ENCODE measurements around the gene LDLRAP1. TPM values are rescaled to one million over a fixed set of nuclear protein-coding genes. Genes with fewer than 3 reads are reported as not detected.

Gene LDLRAP1
- total RNA-seq, 1 experiment from 2014 or later, result 26.0 TPM

GRCh38 chr1:25616095-25616986 lies 72.9 kb downstream of the LDLRAP1 start, which contains the start of gene MAN1C1:
Gene MAN1C1, plus strand, starts transcription at chr1:25616791. Its CDS starts 1,007 bp downstream, at chr1:25617798.
- TF ChIP-seq MAX (IDR thresholded peaks at IDR 0.05) (no peak), ZFX (IDR thresholded peaks at IDR 0.05) (no peak), SIN3A (IDR thresholded peaks at IDR 0.05; ENCODE audit: low read depth) (no peak), CTCF (IDR thresholded peaks at IDR 0.05 in 2 of 3, conservative IDR thresholded peaks at IDR 0.05 in 1 of 3; ENCODE audit: borderline replicate concordance in 1 of 3, insufficient read depth in 1 of 3, low read depth in 2 of 3, low read length in 2 of 3) (peak in 2 of 3 experiments; percentile 50; a peak in 4 of 6 replicates), RAD21 (IDR thresholded peaks at IDR 0.05; ENCODE audit: low read depth) (no peak), POLR2AphosphoS5 (IDR thresholded peaks at IDR 0.05; ENCODE audit: low read depth, low read length) (peak; percentile 25; the same call in 1 of the 2 replicates), EGR1 (IDR thresholded peaks at IDR 0.05; ENCODE audit: low read depth) (peak; percentile 94), EZH2 (IDR thresholded peaks at IDR 0.05) (no peak), SRF (IDR thresholded peaks at IDR 0.05; ENCODE audit: low read depth) (no peak), ZNF274 (IDR thresholded peaks at IDR 0.05; ENCODE audit: low read depth, low read length) (no peak)
- H3K27ac ChIP-seq (ENCODE audit: low read depth, low read length), result peak within 1 kb of the TSS; percentile 55; the same call in 1 of the 2 replicates
- H3K4me1 ChIP-seq (ENCODE audit: control insufficient read depth in 1 of 2, insufficient read depth in 2 of 2, low read length in 2 of 2), result peaks cover 5 to 13% of the 10 kb centered on the region in 2 experiments; a peak in 3 of 4 replicates
- H3K79me2 ChIP-seq (ENCODE audit: insufficient read depth, low read length), result no peaks in the 10 kb centered on the region
- intact Hi-C loops (cut with micrococcal nuclease), result loop anchor here (5.0 kb wide), 1 partner anchor 181 kb away; no protein-coding TSS in a partner anchor
- H2AFZ ChIP-seq (ENCODE audit: low read depth, low read length, poor library complexity, severe bottlenecking), result peak within 1 kb of the TSS; percentile 68
- CTCF ChIA-PET, result interaction anchor here (0.9 kb wide), 1 partner anchor 182 kb away, joined by 8 read pairs; no protein-coding TSS in a partner anchor
- peak within 1 kb of the TSS; percentile 98 for H3K4me2 ChIP-seq (ENCODE audit: low read length)
- peak within 1 kb of the TSS; percentile 62 for H3K9ac ChIP-seq (ENCODE audit: low read length)
- H3K36me3 ChIP-seq (ENCODE audit: control insufficient read depth in 1 of 2, insufficient read depth in 2 of 2, low read length in 2 of 2), result no peaks in the 10 kb centered on the region
- no peaks in the 10 kb centered on the region for H4K20me1 ChIP-seq (ENCODE audit: insufficient read depth)
- H3K9me2 ChIP-seq (ENCODE audit: insufficient read depth), result no peaks in the 10 kb centered on the region
- H3K9me3 ChIP-seq (ENCODE audit: control insufficient read depth in 1 of 2, insufficient read depth in 1 of 2, low read depth in 1 of 2, low read length in 2 of 2), result no peaks in the 10 kb centered on the region
- ATAC-seq (peak; percentile 95), DNase-seq (ENCODE audit: low read depth, low spot score) (peak; percentile 69)
- H3K27me3 ChIP-seq (ENCODE audit: insufficient read depth, low read length), result peaks cover 13% of the 10 kb centered on the region; the same call in 1 of the 2 replicates
- RAD21 ChIA-PET (ENCODE audit: low non-redundant PET in 1 of 2, low total read pairs in 2 of 2, uncharacterized antibody in 2 of 2, unreplicated experiment in 2 of 2), result no interaction called here
- H3K4me3 ChIP-seq (replicated peaks in 1 of 2; ENCODE audit: low read depth in 1 of 2, low read length in 2 of 2), result peak within 1 kb of the TSS; percentile 64 to 72
- POLR2A ChIA-PET, result no interaction called here
- no TSS peak for BruUV-seq (replicated peaks)

Data from HCT116 (cell line).